ENCODE measurements around the gene AK9. TPM values are rescaled to one million over a fixed set of nuclear protein-coding genes. Genes with fewer than 3 reads are reported as not detected.

AK9 gene
- total and polyA plus RNA-seq, 2 of the 8 experiments (the other 6 are each of a cell fraction or from before 2014, with no cell fraction given): 1.8 to 2.2 TPM

DNA sequence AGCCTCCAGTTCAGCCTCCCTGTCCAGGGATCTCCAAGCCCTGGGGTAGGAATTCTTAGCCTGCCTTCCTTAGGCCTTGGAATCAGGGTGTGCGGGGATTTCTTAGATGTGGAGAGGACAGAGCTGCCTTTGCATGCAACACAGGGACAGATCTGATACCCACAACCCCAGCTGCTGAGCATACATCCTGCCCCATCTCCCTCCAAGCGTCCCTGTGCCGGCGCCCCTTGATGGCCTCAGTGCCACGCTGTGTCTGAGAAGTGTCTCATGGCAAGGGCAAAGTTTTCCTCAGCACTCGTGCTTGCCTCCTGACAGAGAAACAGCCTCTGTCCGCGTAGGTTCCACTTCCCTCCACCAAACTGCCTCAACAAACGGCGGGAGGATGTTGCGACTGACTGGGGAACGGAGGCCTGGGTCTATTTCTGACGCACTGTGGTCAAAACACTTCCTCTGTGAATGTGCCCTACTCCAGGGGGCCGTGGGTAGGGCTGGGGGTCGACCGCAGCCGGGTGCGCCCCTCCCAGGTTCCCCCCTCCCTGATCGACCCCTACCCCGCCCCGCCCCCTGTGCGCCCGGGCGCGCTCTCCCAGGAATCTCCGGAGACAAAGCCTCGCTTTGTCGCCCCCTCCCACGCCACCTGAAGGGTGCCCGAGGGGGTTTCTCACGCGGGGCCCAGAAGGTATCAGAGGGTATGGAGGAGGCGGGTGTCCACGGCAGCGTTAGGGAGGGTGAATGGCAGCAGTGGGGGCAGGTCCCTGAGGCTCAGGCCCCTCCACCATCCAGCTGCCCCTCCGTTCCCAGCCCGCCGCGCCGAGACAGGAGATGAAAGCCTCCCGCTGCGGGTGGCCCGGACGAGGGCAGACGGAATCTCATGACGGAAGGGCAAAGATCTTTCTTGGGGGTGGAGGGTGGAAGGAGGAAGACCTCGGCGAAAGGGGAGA, 236.2 kb downstream of the AK9 start:
- peak overlapping the region; percentile 60 to 91 (median 84) for H3K4me3 ChIP-seq (ENCODE audit: extremely low read depth in 1 of 4, insufficient read depth in 2 of 4, low read depth in 3 of 4, low read length in 4 of 4)
- H2AFZ ChIP-seq (ENCODE audit: low read length): 0 out of 2 replicates have a peak overlapping the region, but pooled peaks have one; percentile 15
- H2BK15ac ChIP-seq (ENCODE audit: low read length): no peak overlapping the region; the same call in 1 of the 2 replicates
- FAIRE-seq (no peak), DNase-seq (ENCODE audit: low read depth in 1 of 2, low spot score in 2 of 2) (no peak)
- no peak overlapping the region for H3K27ac ChIP-seq (ENCODE audit: low read depth, low read length)
- no peaks in the 10 kb centered on the region; the same call in 1 of the 2 replicates for H3K79me1 ChIP-seq (ENCODE audit: low read depth, low read length)
- peak overlapping the region; percentile 15 for H4K5ac ChIP-seq (ENCODE audit: insufficient read length, low read depth, low read length)
- no peak overlapping the region for H2BK120ac ChIP-seq (replicated peaks; ENCODE audit: low read depth, low read length)
- H4K20me1 ChIP-seq (replicated peaks in 1 of 2; ENCODE audit: control insufficient read depth in 1 of 2, insufficient read depth in 2 of 2, low read length in 2 of 2): peaks cover 0 to 2% of the 10 kb centered on the region in 2 experiments
- peak overlapping the region; percentile 47 for H3K4ac ChIP-seq (replicated peaks; ENCODE audit: insufficient read length, low read depth, low read length)
- H4K91ac ChIP-seq (replicated peaks; ENCODE audit: insufficient read length, low read length): no peak overlapping the region
- peak overlapping the region; percentile 86 to 87 for H3K4me2 ChIP-seq (ENCODE audit: insufficient read depth in 1 of 2, low read depth in 2 of 2, low read length in 2 of 2)
- H3K79me2 ChIP-seq (ENCODE audit: control insufficient read depth in 1 of 2, insufficient read depth in 2 of 2, low read length in 2 of 2): no peaks in the 10 kb centered on the region; a peak in 1 of 4 replicates
- WGBS, 2 experiments (ENCODE audit: extremely low coverage in 1 of 2, insufficient coverage in 1 of 2, insufficient read length in 1 of 2, insufficient replicate concordance in 2 of 2, low coverage in 1 of 2, low lambda C conversion rate in 2 of 2, missing lambda C conversion rate in 1 of 2): 13% methylated on average over 26 of the region's 48 CpGs; no CpG with 5 or more reads in 1 of the 2 experiments
- no peak overlapping the region for H3K23ac ChIP-seq (ENCODE audit: insufficient read length)
- peaks cover 4 to 17% (median 11%) of the 10 kb centered on the region in 4 experiments for H3K4me1 ChIP-seq (replicated peaks in 1 of 4; ENCODE audit: control insufficient read depth in 3 of 4, insufficient read depth in 4 of 4, low read length in 3 of 4)
- peaks cover 8% of the 10 kb centered on the region for H3K23me2 ChIP-seq (ENCODE audit: low read depth, low read length)
- H3K14ac ChIP-seq (ENCODE audit: insufficient read length): no peak overlapping the region
- H3K18ac ChIP-seq (ENCODE audit: extremely low read depth, low read length): peak overlapping the region; percentile 49
- no peak overlapping the region for H2BK12ac ChIP-seq (ENCODE audit: low read depth, low read length)
- POLR2A ChIA-PET (ENCODE audit: partially characterized antibody): interaction anchor here (0.8 to 7.5 kb wide), 4 partner anchors 8 to 43 kb away, joined by 3 to 85 read pairs (median 6); partner anchors contain the start of genes PPIL6 and SMPD2
- peak overlapping the region; percentile 86; the same call in 1 of the 2 replicates for H2BK5ac ChIP-seq (ENCODE audit: low read depth, low read length)
- H3K27me3 ChIP-seq (replicated peaks in 1 of 4; ENCODE audit: control insufficient read depth in 3 of 4, extremely low read depth in 1 of 4, insufficient read depth in 3 of 4, low read length in 3 of 4): no peaks in the 10 kb centered on the region
- no peaks in the 10 kb centered on the region for H3K9me3 ChIP-seq (ENCODE audit: insufficient read depth in 2 of 2, low read depth in 1 of 2, low read length in 1 of 2)
- H3K56ac ChIP-seq (replicated peaks; ENCODE audit: insufficient read length, low read depth, low read length): no peak overlapping the region
- H3K9ac ChIP-seq (replicated peaks in 1 of 4; ENCODE audit: extremely low read depth in 1 of 4, low read depth in 3 of 4, low read length in 3 of 4): peak overlapping the region; percentile 16 to 71 (median 57); a peak in 6 of 7 replicates
- H2AK5ac ChIP-seq (ENCODE audit: low read depth, low read length): no peak overlapping the region
- CTCF ChIA-PET (ENCODE audit: partially characterized antibody): interaction anchor here (0.7 to 7.5 kb wide), 4 partner anchors 12 to 598 kb away, joined by 3 to 63 read pairs (median 5); partner anchors contain the start of genes PPIL6 and SMPD2
- H4K8ac ChIP-seq (ENCODE audit: extremely low read depth, insufficient read depth, low read length): peak overlapping the region; percentile 62
- H3K36me3 ChIP-seq (ENCODE audit: control insufficient read depth in 2 of 4, insufficient read depth in 4 of 4, low read length in 3 of 4): peaks cover 0 to 16% (median 8%) of the 10 kb centered on the region in 4 experiments; a peak in 5 of 8 replicates
- H2BK20ac ChIP-seq (ENCODE audit: low read length): no peak overlapping the region
- no peak for TF ChIP-seq EGR1 (IDR thresholded peaks at IDR 0.05; ENCODE audit: borderline replicate concordance, low read depth, low read length)
- TF ChIP-seq CTBP2 (IDR thresholded peaks at IDR 0.05; ENCODE audit: borderline replicate concordance, insufficient read depth, insufficient read length, low read length): peak; percentile 51
- peak; percentile 57 for TF ChIP-seq KDM4A (IDR thresholded peaks at IDR 0.05; ENCODE audit: low read depth, low read length, severe bottlenecking)
- no peak for TF ChIP-seq JUND (IDR thresholded peaks at IDR 0.05; ENCODE audit: low read length)
- TF ChIP-seq RAD21 (IDR thresholded peaks at IDR 0.05 in 1 of 2, conservative IDR thresholded peaks at IDR 0.05 in 1 of 2; ENCODE audit: low read depth in 2 of 2, low read length in 2 of 2): no peak
- TF ChIP-seq RXRA (IDR thresholded peaks at IDR 0.05; ENCODE audit: insufficient read depth, low read depth, low read length): no peak
- TF ChIP-seq PHF8 (conservative IDR thresholded peaks at IDR 0.05; ENCODE audit: low read depth, low read length): 0 out of 2 replicates have a peak, but pooled peaks have one; percentile 1
- TF ChIP-seq SIN3A (conservative IDR thresholded peaks at IDR 0.05 in 1 of 2, IDR thresholded peaks at IDR 0.05 in 1 of 2; ENCODE audit: low read depth in 1 of 2, low read length in 2 of 2): peak in 1 of 2 experiments; percentile 14; a peak in 1 of 4 replicates
- peak; percentile 59 for TF ChIP-seq ASH2L (IDR thresholded peaks at IDR 0.05; ENCODE audit: low read length)
